Lung (tissue), 12 donors: Measurements from ENCODE around the gene MYO5B. TPM values are rescaled to one million over a fixed set of nuclear protein-coding genes. Genes with fewer than 3 reads are reported as not detected.

Experiments
- ATAC-seq: fragments of 200-7000 bp; cut with Tn5 transposase; one replicate; pipeline ENCODE4 v1.9.1; 2020; ENCODE audit warnings: moderate number of reproducible peaks; ENCODE audit not compliant: insufficient read depth, low FRiP score
- DNase-seq, 3 donors: peaks; one replicate each; pipeline ENCODE4 v3.0.0-alpha.2; 2013 to 2017
- H3K27ac ChIP-seq, 2 donors: one replicate each; pipeline ENCODE4 v1.5.1; 2013; ENCODE audit warnings: mild to moderate bottlenecking in 2 of 2, moderate library complexity in 2 of 2, control low read depth in 1 of 2, inconsistent platforms in 1 of 2, low read depth in 1 of 2, low read length in 1 of 2
- H3K27me3 ChIP-seq, 3 donors: one replicate each; pipeline ENCODE4 v1.5.1; 2013; ENCODE audit warnings: low read length in 2 of 3; ENCODE audit not compliant: control insufficient read depth in 3 of 3, insufficient read depth in 3 of 3
- H3K36me3 ChIP-seq, 4 donors: one replicate each; pipeline ENCODE4 v1.5.1; 2013; ENCODE audit warnings: low read length in 4 of 4, mild to moderate bottlenecking in 1 of 4, moderate library complexity in 1 of 4; ENCODE audit not compliant: control insufficient read depth in 4 of 4, insufficient read depth in 4 of 4
- H3K4me1 ChIP-seq, 5 donors: one replicate each; pipeline ENCODE4 v1.5.1; 2013; ENCODE audit warnings: low read length in 5 of 5, mild to moderate bottlenecking in 2 of 5, moderate library complexity in 1 of 5; ENCODE audit not compliant: control insufficient read depth in 5 of 5, insufficient read depth in 5 of 5
- H3K4me3 ChIP-seq: one replicate; pipeline ENCODE4 v1.5.1; 2013; ENCODE audit warnings: mild to moderate bottlenecking, control low read depth, moderate library complexity
- H3K9ac ChIP-seq, 2 donors: one replicate each; pipeline ENCODE4 v1.5.1; 2013; ENCODE audit warnings: low read length in 2 of 2, control low read depth in 1 of 2; ENCODE audit not compliant: insufficient read depth in 1 of 2
- H3K9me3 ChIP-seq, 4 donors: one replicate each; pipeline ENCODE4 v1.5.1; 2013; ENCODE audit warnings: low read length in 3 of 4, mild to moderate bottlenecking in 1 of 4, moderate library complexity in 1 of 4; ENCODE audit not compliant: control insufficient read depth in 4 of 4, insufficient read depth in 3 of 4
- CTCF ChIP-seq: IDR thresholded peaks from 2 replicates; pipeline ENCODE4 v1.5.1; 2012; ENCODE audit warnings: mild to moderate bottlenecking; ENCODE audit errors: control extremely low read depth, extremely low read depth
- WGBS, 2 donors: extraction: QIAGEN DNeasy Blood & Tissue Kit; methylation state at CpG; one replicate each; pipeline ENCODE4 v1.1.7; 2013; 5-methylcytosine and 5-hydroxymethylcytosine counted together
- polyA plus RNA-seq, 2 donors: library from polyadenylated mRNA; stranded (reverse); fragments of 200-250 nt; gene quantifications; one replicate each; pipeline ENCODE4 v1.2.1, GENCODE V29; 2013
- total RNA-seq, 2 donors: library from RNA; depleted of rRNA in 1 of 2; stranded (reverse); fragments of >200 nt in 1 of 2; gene quantifications; one replicate each; pipeline ENCODE4 v1.2.1, GENCODE V29; 2014 to 2021
- donor health status: control.
- donor health status: control.
- donor health status: Bipolar disorder and iron deficiency.
- donor health status: healthy.
- donor health status: DM: yes; HTN: yes; CAD: no.

The MYO5B gene
- total and polyA plus RNA-seq, 4 donors: 9.7 to 25.6 (median 19.7) TPM

DNA sequence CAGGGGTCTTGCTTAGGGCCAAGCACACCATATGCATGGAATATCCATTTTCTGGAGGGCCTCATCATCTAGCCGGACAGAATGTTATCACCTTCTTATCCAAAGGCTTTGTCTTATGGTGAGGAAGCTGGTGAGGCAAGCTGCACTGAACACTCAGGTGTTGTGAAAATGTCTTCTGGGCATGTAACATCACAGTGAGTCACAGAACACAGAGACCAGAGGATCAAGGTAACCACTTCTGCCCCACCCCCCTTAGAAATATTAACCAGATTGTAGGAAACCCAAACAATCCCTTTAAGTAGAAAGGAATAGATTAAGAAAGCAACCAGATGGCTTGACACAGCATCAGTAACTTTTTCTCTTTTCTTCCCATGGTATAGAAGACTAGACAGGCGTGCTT, 51.1 kb downstream of the MYO5B start:
- Histone ChIP-seq H3K27ac (no peak overlapping the region), H3K4me1 (peaks cover 0 to 1% (median 0%) of the 10 kb centered on the region in 5 donors), H3K9me3 (no peaks in the 10 kb centered on the region), H3K27me3 (no peaks in the 10 kb centered on the region), H3K36me3 (no peaks in the 10 kb centered on the region), H3K9ac (no peak overlapping the region), H3K4me3 (no peak overlapping the region)
- ATAC-seq (no peak), DNase-seq (no peak)
- no peak for TF ChIP-seq CTCF
- 93 to 94% methylated on average over 2 of the region's 2 CpGs for WGBS, 2 donors

DNA sequence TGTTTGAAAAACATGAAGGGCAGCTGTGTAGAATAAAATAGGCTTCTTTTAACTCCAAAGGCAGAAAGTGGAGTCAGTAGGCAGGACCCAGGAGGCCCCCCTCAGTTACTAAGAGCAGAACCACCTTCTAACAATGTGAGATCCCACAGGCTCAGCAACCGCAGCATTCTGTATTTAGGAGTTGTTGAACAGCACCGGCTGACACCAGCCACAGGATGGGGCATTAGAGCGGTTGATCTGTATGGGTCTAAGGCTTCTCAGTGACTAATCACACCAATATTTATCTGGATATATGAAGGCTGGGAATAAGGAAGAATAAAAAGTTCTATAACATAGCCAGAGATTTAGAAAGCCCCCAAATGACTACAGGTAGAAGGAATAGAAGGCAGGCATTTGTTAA, 51.7 kb downstream of the MYO5B start:
- no peak for TF ChIP-seq CTCF
- Histone ChIP-seq H3K4me3 (no peak overlapping the region), H3K36me3 (no peaks in the 10 kb centered on the region), H3K4me1 (peaks cover 0 to 4% (median 0%) of the 10 kb centered on the region in 5 donors), H3K9ac (no peak overlapping the region), H3K9me3 (no peaks in the 10 kb centered on the region), H3K27me3 (no peaks in the 10 kb centered on the region), H3K27ac (no peak overlapping the region)
- no peak for ATAC-seq
- no peak for DNase-seq
- 70 to 81% methylated on average over 3 of the region's 3 CpGs for WGBS, 2 donors

DNA sequence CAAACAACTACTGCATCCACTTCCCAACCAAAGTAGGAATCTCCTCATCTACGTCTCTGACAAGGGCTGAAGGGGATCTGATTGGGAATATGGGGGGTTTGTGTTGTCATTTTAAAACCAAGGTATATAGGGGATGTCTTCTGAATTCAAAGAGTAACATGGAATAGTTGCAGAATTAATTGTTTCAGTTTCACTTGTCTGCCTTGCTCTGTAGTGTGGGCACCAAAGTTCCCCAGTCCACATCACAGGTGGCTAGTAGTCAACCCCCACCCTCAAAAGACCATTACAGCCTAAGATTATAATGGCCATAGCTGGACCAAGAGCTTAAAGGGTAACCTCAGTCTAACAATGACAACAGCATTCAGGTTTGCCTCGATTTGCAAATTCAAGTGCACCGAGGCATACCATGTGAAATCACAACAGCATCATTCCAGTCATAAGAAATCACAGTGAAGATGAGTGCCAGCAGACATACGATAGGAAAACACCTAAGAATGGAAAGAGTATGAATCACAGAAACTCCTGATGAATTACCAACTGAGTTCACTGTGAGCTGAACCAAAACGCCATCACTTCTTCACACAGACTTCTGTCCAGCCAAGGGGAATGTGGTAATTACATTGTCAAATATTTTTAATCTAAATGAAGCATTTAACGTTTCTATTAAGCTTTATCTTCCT, 52.4 kb downstream of the MYO5B start:
- no peak for DNase-seq
- Histone ChIP-seq H3K4me1 (peaks cover 0 to 4% (median 0%) of the 10 kb centered on the region in 5 donors), H3K27me3 (no peaks in the 10 kb centered on the region), H3K36me3 (no peaks in the 10 kb centered on the region), H3K27ac (no peak overlapping the region), H3K9ac (no peak overlapping the region), H3K4me3 (no peak overlapping the region), H3K9me3 (no peaks in the 10 kb centered on the region)
- no peak for ATAC-seq
- WGBS, 2 donors: 70 to 83% methylated on average over 6 of the region's 6 CpGs
- TF ChIP-seq CTCF: no peak
